ENCODE data around the gene APBA3. TPM values are rescaled to one million over a fixed set of nuclear protein-coding genes. Genes with fewer than 3 reads are reported as not detected.

The APBA3 gene
- total and polyA plus RNA-seq, 2 experiments from 2014 or later, result 17.2 to 31.8 TPM

GRCh38 chr19:3733549-3734309 lies 27.8 kb downstream of the APBA3 start:
- Mint-ChIP-seq H3K4me1 (no peaks in the 10 kb centered on the region; the same call in 2 of the 3 replicates), H3K4me3 (no peak overlapping the region), H3K9me3 (no peaks in the 10 kb centered on the region), H3K27ac (no peak overlapping the region), H3K36me3 (ENCODE audit: low read depth) (0 out of 3 replicates have a peak, but pooled peaks cover 3% of the 10 kb centered on the region), H3K27me3 (ENCODE audit: insufficient read depth, low read depth, poor library complexity) (peaks cover 13% of the 10 kb centered on the region)
- H3K36me3 ChIP-seq (ENCODE audit: insufficient read depth), result peaks cover 4% of the 10 kb centered on the region; the same call in 1 of the 2 replicates
- no peaks in the 10 kb centered on the region for H3K27me3 ChIP-seq (ENCODE audit: insufficient read depth)
- DNase-seq (ENCODE audit: low spot score) (no peak), ATAC-seq (no peak)
- no peak overlapping the region for H3K27ac ChIP-seq (ENCODE audit: low read depth)
- H3F3A ChIP-seq (replicated peaks; ENCODE audit: low read depth), result no peaks in the 10 kb centered on the region
- no peaks in the 10 kb centered on the region for H3K4me1 ChIP-seq (ENCODE audit: insufficient read depth)
- H4K20me1 ChIP-seq (replicated peaks; ENCODE audit: insufficient read depth), result no peaks in the 10 kb centered on the region
- H3K4me2 ChIP-seq, result no peak overlapping the region
- no peak for TF ChIP-seq ZNF114 (CRISPR knock-in tag; IDR thresholded peaks at IDR 0.05)
- no peak for TF ChIP-seq ZNF331 (CRISPR knock-in tag; IDR thresholded peaks at IDR 0.05; ENCODE audit: low read depth)
- TF ChIP-seq, protein P1, sequence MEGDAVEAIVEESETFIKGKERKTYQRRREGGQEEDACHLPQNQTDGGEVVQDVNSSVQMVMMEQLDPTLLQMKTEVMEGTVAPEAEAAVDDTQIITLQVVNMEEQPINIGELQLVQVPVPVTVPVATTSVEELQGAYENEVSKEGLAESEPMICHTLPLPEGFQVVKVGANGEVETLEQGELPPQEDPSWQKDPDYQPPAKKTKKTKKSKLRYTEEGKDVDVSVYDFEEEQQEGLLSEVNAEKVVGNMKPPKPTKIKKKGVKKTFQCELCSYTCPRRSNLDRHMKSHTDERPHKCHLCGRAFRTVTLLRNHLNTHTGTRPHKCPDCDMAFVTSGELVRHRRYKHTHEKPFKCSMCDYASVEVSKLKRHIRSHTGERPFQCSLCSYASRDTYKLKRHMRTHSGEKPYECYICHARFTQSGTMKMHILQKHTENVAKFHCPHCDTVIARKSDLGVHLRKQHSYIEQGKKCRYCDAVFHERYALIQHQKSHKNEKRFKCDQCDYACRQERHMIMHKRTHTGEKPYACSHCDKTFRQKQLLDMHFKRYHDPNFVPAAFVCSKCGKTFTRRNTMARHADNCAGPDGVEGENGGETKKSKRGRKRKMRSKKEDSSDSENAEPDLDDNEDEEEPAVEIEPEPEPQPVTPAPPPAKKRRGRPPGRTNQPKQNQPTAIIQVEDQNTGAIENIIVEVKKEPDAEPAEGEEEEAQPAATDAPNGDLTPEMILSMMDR (conservative IDR thresholded peaks at IDR 0.05; ENCODE audit: low read depth in 2 of 2), result no peak
- no peak for TF ChIP-seq POLR2AphosphoS5 (IDR thresholded peaks at IDR 0.05; ENCODE audit: low read depth)
- TF ChIP-seq, protein P2, sequence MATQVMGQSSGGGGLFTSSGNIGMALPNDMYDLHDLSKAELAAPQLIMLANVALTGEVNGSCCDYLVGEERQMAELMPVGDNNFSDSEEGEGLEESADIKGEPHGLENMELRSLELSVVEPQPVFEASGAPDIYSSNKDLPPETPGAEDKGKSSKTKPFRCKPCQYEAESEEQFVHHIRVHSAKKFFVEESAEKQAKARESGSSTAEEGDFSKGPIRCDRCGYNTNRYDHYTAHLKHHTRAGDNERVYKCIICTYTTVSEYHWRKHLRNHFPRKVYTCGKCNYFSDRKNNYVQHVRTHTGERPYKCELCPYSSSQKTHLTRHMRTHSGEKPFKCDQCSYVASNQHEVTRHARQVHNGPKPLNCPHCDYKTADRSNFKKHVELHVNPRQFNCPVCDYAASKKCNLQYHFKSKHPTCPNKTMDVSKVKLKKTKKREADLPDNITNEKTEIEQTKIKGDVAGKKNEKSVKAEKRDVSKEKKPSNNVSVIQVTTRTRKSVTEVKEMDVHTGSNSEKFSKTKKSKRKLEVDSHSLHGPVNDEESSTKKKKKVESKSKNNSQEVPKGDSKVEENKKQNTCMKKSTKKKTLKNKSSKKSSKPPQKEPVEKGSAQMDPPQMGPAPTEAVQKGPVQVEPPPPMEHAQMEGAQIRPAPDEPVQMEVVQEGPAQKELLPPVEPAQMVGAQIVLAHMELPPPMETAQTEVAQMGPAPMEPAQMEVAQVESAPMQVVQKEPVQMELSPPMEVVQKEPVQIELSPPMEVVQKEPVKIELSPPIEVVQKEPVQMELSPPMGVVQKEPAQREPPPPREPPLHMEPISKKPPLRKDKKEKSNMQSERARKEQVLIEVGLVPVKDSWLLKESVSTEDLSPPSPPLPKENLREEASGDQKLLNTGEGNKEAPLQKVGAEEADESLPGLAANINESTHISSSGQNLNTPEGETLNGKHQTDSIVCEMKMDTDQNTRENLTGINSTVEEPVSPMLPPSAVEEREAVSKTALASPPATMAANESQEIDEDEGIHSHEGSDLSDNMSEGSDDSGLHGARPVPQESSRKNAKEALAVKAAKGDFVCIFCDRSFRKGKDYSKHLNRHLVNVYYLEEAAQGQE (IDR thresholded peaks at IDR 0.05; ENCODE audit: unreplicated experiment), result no peak
- TF ChIP-seq EZH2phosphoT487 (IDR thresholded peaks at IDR 0.05; ENCODE audit: unreplicated experiment), result no peak
- TF ChIP-seq EZH2 (IDR thresholded peaks at IDR 0.05; ENCODE audit: low read depth, unreplicated experiment), result no peak
- TF ChIP-seq NANOG (IDR thresholded peaks at IDR 0.05; ENCODE audit: borderline replicate concordance), result no peak
- TF ChIP-seq, protein P3, sequence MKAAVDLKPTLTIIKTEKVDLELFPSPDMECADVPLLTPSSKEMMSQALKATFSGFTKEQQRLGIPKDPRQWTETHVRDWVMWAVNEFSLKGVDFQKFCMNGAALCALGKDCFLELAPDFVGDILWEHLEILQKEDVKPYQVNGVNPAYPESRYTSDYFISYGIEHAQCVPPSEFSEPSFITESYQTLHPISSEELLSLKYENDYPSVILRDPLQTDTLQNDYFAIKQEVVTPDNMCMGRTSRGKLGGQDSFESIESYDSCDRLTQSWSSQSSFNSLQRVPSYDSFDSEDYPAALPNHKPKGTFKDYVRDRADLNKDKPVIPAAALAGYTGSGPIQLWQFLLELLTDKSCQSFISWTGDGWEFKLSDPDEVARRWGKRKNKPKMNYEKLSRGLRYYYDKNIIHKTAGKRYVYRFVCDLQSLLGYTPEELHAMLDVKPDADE (IDR thresholded peaks at IDR 0.05), result no peak
- no peak for TF ChIP-seq STAT1 (IDR thresholded peaks at IDR 0.05; ENCODE audit: unreplicated experiment)
- no peak for TF ChIP-seq CREB1 (CRISPR knock-in tag; IDR thresholded peaks at IDR 0.05; ENCODE audit: low read depth)
- TF ChIP-seq, protein P4, sequence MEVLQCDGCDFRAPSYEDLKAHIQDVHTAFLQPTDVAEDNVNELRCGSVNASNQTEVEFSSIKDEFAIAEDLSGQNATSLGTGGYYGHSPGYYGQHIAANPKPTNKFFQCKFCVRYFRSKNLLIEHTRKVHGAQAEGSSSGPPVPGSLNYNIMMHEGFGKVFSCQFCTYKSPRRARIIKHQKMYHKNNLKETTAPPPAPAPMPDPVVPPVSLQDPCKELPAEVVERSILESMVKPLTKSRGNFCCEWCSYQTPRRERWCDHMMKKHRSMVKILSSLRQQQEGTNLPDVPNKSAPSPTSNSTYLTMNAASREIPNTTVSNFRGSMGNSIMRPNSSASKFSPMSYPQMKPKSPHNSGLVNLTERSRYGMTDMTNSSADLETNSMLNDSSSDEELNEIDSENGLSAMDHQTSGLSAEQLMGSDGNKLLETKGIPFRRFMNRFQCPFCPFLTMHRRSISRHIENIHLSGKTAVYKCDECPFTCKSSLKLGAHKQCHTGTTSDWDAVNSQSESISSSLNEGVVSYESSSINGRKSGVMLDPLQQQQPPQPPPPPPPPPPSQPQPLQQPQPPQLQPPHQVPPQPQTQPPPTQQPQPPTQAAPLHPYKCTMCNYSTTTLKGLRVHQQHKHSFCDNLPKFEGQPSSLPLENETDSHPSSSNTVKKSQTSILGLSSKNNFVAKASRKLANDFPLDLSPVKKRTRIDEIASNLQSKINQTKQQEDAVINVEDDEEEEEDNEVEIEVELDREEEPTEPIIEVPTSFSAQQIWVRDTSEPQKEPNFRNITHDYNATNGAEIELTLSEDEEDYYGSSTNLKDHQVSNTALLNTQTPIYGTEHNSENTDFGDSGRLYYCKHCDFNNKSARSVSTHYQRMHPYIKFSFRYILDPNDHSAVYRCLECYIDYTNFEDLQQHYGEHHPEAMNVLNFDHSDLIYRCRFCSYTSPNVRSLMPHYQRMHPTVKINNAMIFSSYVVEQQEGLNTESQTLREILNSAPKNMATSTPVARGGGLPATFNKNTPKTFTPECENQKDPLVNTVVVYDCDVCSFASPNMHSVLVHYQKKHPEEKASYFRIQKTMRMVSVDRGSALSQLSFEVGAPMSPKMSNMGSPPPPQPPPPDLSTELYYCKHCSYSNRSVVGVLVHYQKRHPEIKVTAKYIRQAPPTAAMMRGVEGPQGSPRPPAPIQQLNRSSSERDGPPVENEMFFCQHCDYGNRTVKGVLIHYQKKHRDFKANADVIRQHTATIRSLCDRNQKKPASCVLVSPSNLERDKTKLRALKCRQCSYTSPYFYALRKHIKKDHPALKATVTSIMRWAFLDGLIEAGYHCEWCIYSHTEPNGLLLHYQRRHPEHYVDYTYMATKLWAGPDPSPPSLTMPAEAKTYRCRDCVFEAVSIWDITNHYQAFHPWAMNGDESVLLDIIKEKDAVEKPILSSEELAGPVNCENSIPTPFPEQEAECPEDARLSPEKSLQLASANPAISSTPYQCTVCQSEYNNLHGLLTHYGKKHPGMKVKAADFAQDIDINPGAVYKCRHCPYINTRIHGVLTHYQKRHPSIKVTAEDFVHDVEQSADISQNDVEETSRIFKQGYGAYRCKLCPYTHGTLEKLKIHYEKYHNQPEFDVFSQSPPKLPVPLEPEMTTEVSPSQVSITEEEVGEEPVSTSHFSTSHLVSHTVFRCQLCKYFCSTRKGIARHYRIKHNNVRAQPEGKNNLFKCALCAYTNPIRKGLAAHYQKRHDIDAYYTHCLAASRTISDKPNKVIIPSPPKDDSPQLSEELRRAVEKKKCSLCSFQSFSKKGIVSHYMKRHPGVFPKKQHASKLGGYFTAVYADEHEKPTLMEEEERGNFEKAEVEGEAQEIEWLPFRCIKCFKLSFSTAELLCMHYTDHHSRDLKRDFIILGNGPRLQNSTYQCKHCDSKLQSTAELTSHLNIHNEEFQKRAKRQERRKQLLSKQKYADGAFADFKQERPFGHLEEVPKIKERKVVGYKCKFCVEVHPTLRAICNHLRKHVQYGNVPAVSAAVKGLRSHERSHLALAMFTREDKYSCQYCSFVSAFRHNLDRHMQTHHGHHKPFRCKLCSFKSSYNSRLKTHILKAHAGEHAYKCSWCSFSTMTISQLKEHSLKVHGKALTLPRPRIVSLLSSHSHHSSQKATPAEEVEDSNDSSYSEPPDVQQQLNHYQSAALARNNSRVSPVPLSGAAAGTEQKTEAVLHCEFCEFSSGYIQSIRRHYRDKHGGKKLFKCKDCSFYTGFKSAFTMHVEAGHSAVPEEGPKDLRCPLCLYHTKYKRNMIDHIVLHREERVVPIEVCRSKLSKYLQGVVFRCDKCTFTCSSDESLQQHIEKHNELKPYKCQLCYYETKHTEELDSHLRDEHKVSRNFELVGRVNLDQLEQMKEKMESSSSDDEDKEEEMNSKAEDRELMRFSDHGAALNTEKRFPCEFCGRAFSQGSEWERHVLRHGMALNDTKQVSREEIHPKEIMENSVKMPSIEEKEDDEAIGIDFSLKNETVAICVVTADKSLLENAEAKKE (CRISPR knock-in tag; IDR thresholded peaks at IDR 0.05), result no peak
- no peak for TF ChIP-seq JUNB (IDR thresholded peaks at IDR 0.05; ENCODE audit: unreplicated experiment)
- H3K4me3 ChIP-seq, result no peak overlapping the region
- H2AFZ ChIP-seq, result no peak overlapping the region
- no peaks in the 10 kb centered on the region for H3K9me2 ChIP-seq (ENCODE audit: insufficient read depth)
- no peaks in the 10 kb centered on the region for H3K79me2 ChIP-seq (replicated peaks; ENCODE audit: insufficient read depth)

All from GM23338 (cell line).